Tibial artery (tissue), 4 donors: Measurements from ENCODE around the gene ADIPOR1.

ENCODE experiments used
- DNase-seq, 2 donors: peaks; one replicate each; pipeline ENCODE4 v3.0.0-alpha.2; 2019
- H3K27ac ChIP-seq, 2 donors: fragments of 200-600 bp; sonication (generic) in 1 of 2; 1 replicate in 1 of 2; 2 replicates in 1 of 2; pipeline ENCODE4 v1.5.1; 2018 to 2019; ENCODE audit warnings: mild to moderate bottlenecking in 1 of 2
- H3K27me3 ChIP-seq, 2 donors: fragments of 200-600 bp; sonication (generic) in 1 of 2; one replicate each; pipeline versions ENCODE4 v1.5.1 to v1.6.0; 2016 to 2019
- H3K36me3 ChIP-seq, 3 donors: fragments of 200-600 bp; sonication (generic) in 2 of 3; one replicate each; pipeline ENCODE4 v1.5.1; 2016 to 2019; ENCODE audit warnings: mild to moderate bottlenecking in 2 of 3
- H3K4me1 ChIP-seq, 4 donors: fragments of 200-600 bp; sonication (generic) in 2 of 4; 1 replicate in 3 of 4; 2 replicates in 1 of 4; pipeline ENCODE4 v1.5.1; 2016 to 2019
- H3K4me3 ChIP-seq, 2 donors: fragments of 200-600 bp; sonication (generic) in 1 of 2; 1 replicate in 1 of 2; 2 replicates in 1 of 2; pipeline ENCODE4 v1.5.1; 2018 to 2019; ENCODE audit warnings: mild to moderate bottlenecking in 2 of 2
- H3K9me3 ChIP-seq, 3 donors: fragments of 200-600 bp; sonication (generic) in 1 of 3; one replicate each; pipeline ENCODE4 v1.5.1; 2016 to 2019
- CTCF ChIP-seq, 2 experiments: fragments of 200-600 bp in 1 of 2; fragments of 450-650 bp in 1 of 2; IDR thresholded peaks; one replicate each; pipeline ENCODE4 v1.5.1; 2017 to 2019; ENCODE audit warnings: antibody characterized with exemption in 2 of 2, mild to moderate bottlenecking in 1 of 2, moderate library complexity in 1 of 2
- intact Hi-C: fragments of 100-400 bp; cut with DNase I; formaldehyde crosslinking; loops from one replicate; pipeline ENCODE4 v1.15.0; 2023; ENCODE audit warnings: low total_unique reads

Gene ADIPOR1

GRCh38 chr1:202967684-202968281 lies 9.7 kb upstream of the ADIPOR1 start:
- DNase-seq = no peak
- intact Hi-C loops = no loop called here
- H3K27me3 ChIP-seq = no peaks in the 10 kb centered on the region
- H3K4me1 ChIP-seq = peaks cover 0 to 33% (median 24%) of the 10 kb centered on the region in 4 donors
- TF ChIP-seq CTCF (IDR thresholded peaks at IDR 0.05) = no peak
- peak overlapping the region; percentile 95 to 98 for H3K27ac ChIP-seq
- peak overlapping the region; percentile 74 to 96 for H3K4me3 ChIP-seq
- peaks cover 0 to 26% (median 1%) of the 10 kb centered on the region in 3 donors for H3K36me3 ChIP-seq
- H3K9me3 ChIP-seq = no peaks in the 10 kb centered on the region

GRCh38 chr1:202966006-202966898 lies 8.1 kb upstream of the ADIPOR1 start:
- intact Hi-C loops = no loop called here
- no peaks in the 10 kb centered on the region for H3K27me3 ChIP-seq
- peak overlapping the region; percentile 95 to 98 for H3K27ac ChIP-seq
- H3K36me3 ChIP-seq = peaks cover 6 to 42% (median 10%) of the 10 kb centered on the region in 3 donors
- no peak for TF ChIP-seq CTCF (IDR thresholded peaks at IDR 0.05)
- peaks cover 0 to 33% (median 24%) of the 10 kb centered on the region in 4 donors for H3K4me1 ChIP-seq
- DNase-seq = peak in 1 of 2 donors; percentile 35
- peak overlapping the region; percentile 74 to 96 for H3K4me3 ChIP-seq
- H3K9me3 ChIP-seq = no peaks in the 10 kb centered on the region

GRCh38 chr1:202965422-202965821 lies 7.3 kb upstream of the ADIPOR1 start:
- H3K9me3 ChIP-seq = no peaks in the 10 kb centered on the region
- intact Hi-C loops = no loop called here
- no peaks in the 10 kb centered on the region for H3K27me3 ChIP-seq
- peaks cover 0 to 33% (median 24%) of the 10 kb centered on the region in 4 donors for H3K4me1 ChIP-seq
- H3K27ac ChIP-seq = no peak overlapping the region
- no peak overlapping the region for H3K4me3 ChIP-seq
- peaks cover 6 to 43% (median 10%) of the 10 kb centered on the region in 3 donors for H3K36me3 ChIP-seq
- DNase-seq = no peak
- no peak for TF ChIP-seq CTCF (IDR thresholded peaks at IDR 0.05)

- H3K36me3 ChIP-seq = peaks cover 6 to 43% (median 10%) of the 10 kb centered on the region in 3 donors
- no peak overlapping the region for H3K27ac ChIP-seq
- no peak for DNase-seq
- H3K27me3 ChIP-seq = no peaks in the 10 kb centered on the region
- TF ChIP-seq CTCF (IDR thresholded peaks at IDR 0.05) = no peak
- no peaks in the 10 kb centered on the region for H3K9me3 ChIP-seq
- peaks cover 0 to 33% (median 24%) of the 10 kb centered on the region in 4 donors for H3K4me1 ChIP-seq
- H3K4me3 ChIP-seq = no peak overlapping the region
- intact Hi-C loops = no loop called here
Measured at GRCh38 chr1:202964791-202965410, 6.8 kb upstream of the ADIPOR1 start.

GRCh38 chr1:202961220-202961880 lies 3.2 kb upstream of the ADIPOR1 start:
- DNase-seq = no peak
- no peaks in the 10 kb centered on the region for H3K27me3 ChIP-seq
- no peaks in the 10 kb centered on the region for H3K9me3 ChIP-seq
- H3K36me3 ChIP-seq = peaks cover 6 to 43% (median 10%) of the 10 kb centered on the region in 3 donors
- H3K4me3 ChIP-seq = no peak overlapping the region
- no peak overlapping the region for H3K27ac ChIP-seq
- peaks cover 0 to 31% (median 20%) of the 10 kb centered on the region in 4 donors for H3K4me1 ChIP-seq
- TF ChIP-seq CTCF (IDR thresholded peaks at IDR 0.05) = no peak
- intact Hi-C loops = no loop called here
